HG03025 (cell line): ENCODE data around the gene OGFOD2.

Source experiments
- ATAC-seq: cut with Tn5 transposase; IDR thresholded peaks from one replicate; pipeline ENCODE4 v1.9.1; 2021; ENCODE audit warnings: mild to moderate bottlenecking, moderate library complexity; ENCODE audit not compliant: unreplicated experiment, low FRiP score

The OGFOD2 gene

DNA sequence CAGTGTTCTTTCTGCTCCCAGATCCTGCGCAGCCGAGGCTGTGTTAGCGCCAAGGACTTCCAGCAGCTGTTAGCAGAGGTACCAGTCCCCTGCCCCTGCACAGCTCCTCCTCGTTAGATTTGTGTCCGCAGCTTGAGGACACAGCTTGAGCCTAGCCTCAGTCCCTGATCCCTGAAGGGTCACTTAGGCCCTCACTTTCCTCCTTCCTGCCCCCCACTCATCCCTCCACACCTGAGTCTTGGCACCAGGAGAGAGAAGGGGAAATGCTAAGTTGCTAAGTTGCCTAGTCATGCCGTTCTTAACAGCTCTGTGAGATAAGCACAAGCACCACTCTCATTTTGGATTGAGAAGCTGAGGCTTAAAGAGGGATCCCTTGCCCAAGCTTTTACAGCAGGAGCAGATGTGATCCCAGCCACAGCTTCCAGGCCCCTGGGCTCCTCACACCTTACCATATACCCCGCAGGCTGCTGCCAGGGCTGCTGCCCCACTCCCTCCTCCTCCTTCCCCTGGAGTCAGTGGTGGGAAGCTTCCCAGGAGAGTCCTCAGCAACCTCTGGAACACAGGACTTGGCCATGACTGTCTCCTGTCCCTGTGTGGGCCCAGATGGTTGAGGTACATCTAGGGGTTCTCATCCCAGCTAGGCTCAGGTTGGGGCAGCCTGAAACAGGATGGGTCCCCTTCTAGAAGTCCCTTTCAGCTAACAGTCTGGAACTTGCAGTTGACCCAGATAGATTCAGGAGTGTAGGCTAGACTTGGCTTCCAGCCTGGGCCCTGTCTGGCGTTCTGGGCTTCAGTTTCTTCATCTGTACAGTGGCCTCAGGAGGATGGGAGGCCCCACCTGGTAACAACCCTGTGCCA lies 975 bp downstream of the OGFOD2 start:
- ATAC-seq, result no peak

DNA sequence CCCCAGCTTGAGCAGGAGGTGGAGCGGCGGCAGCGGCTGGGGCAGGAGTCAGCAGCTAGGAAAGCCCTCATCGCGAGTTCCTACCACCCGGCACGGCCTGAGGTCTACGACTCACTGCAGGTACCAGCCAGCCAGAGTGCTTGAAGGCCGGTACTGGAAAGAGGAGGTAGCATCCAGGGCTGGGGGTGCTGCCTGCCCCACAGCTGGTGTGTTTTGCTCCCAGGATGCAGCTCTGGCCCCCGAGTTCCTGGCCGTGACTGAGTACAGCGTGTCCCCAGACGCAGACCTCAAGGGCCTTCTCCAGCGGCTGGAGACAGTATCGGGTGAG lies 1.6 kb downstream of the OGFOD2 start:
- no peak for ATAC-seq

DNA sequence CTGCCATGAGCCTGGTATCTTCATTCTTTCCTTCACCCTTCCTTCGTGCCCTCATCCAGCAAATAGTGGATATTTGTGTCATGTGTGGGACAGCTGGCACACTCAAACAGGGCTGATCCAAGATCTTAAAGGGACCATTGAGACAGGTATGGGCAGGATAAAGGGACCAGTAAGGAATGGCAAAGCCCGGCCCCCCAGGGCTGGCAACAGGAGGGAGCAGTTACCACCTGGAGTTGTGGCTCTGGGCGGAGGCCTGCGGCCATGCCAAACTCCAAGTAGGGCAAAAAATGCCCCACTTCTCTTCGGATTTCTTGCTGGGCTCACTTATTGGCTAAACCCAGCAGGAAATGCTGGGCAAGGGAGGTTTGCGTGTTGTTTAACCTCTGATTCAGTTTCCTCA lies 2.1 kb downstream of the OGFOD2 start:
- no peak for ATAC-seq

DNA sequence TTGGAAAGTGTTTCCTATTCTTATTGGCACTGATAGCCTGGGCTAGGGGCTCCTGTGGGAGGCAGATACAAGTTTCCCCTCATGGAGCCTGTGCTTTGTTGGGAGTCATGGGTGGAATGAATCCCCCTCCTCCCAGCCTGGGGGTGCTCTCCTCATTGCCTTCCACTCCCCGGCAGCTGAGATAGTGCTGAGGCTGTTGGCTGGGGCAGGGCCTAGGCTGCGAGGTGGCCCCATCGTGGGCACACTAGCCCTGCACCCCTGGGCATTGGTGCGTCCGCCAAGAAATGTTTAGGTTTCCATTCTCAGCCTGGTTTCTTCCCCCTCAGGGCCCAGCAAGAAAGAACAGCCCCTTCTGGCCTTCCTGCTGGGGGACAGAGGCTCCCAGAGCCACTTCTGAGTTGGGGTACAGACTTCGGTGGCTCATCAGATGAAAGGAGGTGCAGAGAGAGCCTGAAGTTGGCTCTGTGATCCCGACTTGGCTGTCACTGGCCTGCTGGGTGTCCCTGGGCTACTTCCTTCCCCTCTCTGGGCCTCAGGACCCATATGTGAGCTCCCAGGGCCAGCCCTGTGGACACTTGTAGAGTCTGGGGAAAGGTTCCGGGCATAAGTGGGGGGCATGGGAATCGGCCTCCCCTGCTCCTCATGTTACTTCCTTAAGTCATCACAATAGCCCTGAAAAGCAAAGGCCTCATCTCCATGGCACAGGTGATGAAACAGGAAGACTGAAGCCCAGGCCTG lies 2.8 kb downstream of the OGFOD2 start:
- ATAC-seq, result no peak

DNA sequence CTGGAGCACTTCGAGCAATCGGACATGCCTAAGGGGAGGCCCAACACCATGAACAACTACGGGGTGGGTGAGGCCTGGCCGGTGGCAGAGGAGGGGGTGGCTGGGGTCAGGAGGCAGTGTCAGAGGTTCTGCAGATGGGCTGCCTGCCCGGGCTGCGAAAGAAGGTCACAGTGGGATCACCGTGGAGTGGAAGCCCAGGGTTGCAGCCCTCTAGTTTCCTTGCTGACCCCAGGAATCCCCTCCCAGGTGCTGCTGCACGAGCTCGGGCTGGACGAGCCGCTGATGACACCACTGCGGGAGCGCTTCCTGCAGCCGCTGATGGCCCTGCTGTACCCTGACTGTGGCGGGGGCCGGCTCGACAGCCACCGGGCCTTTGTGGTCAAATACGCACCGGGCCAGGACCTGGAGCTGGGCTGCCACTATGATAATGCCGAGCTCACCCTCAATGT lies 3.5 kb downstream of the OGFOD2 start:
- ATAC-seq, result no peak

DNA sequence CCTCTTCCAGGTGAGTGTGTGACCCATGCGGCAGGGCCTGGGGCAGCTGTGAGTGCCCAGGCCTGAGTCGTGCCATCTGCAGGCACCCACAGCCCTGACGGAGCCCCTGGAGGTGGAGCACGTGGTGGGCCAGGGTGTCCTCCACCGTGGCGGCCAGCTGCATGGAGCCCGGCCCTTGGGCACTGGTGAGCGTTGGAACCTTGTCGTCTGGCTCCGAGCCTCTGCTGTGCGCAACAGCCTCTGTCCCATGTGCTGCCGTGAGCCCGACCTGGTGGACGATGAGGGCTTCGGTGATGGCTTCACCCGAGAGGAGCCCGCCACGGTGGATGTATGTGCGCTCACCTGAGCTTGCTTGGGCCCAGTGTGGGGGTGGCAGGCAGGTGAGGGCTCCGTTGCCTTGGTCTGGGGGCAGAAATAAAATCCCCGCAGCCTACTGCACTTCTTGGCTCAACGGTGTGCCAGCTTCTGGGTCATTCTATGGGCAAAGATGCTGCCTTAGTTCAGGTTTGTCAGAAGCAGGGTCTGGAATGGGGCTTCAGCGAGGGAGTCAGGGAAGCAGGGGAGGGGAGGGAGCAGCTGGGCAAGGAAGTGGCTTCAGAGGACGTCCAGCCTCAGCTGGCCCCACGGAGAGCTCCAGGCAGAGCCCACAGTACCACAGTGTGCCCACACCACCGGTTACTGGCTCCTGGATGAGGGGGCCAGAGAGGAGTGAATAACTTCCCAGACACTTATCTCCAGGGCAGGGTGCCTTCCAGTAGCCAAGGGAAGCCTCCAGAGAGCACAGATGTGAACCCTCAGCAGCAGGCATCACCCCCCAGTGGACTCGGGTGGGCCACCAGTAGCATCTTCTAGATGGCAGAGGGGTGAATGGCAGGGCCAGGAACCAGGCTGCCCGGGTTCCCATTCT lies 4.2 kb downstream of the OGFOD2 start:
- ATAC-seq, result no peak

DNA sequence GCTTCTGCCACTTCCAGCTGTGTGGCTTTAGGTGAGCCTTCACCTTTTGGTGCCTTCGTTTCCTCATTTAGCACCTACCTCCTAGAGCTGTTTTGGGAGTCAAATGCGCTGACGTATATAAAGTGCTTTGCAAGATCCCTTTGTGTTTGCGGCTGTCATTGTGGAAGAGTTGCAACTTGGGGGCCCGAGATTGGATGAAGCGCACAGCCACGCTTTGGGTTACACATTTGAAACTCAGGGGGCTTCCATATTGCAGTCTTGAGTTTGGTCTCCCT lies 4.8 kb downstream of the OGFOD2 start:
- no peak for ATAC-seq

DNA sequence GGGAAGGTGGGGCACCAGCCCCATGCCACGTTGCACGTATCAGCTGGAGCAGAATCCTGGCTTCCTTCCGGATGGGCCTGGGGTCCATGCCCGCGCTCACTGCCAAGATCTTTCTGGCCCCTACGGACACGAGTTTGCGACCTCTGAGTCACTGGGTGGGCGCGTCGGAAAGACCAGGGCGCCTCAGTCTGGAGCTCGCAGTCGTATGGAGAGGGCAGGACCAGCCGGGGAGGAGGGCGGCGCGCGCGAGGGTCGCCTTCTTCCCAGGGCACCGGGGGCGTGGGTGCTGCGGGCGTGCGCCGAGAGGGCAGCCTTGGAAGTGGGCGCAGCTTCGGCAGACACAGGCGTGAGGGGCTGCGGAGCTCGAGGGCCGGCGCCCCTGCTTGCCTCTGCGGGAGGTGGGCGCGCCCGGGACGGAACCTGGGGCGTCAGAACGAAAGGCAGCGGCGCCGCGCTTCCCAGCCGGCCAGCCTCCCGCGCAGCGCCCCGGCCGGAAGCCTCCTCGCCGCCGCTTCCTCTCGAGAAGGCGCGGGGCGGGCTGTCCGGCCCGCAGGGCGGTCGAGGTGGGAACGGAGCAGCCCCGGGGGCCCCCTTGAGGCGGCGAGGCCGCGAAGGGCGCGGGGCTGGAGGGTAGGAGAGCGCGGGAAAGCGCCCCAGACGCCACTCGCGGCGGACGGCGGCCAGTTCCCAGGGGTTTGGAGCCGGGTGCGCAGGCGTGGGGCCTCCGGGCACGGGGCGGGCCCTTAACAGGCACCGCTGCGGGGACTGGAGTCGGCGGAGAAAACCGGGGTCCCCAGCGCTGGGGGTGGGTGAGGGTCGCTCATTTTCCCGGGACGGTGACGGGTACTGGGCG lies 5.4 kb downstream of the OGFOD2 start, which contains the start of gene ARL6IP4:
TSS of gene ARL6IP4 (plus strand) at position 499 of the 853 bp plus-strand sequence. CDS start 459 bp downstream, outside the sequence.
- ATAC-seq, result no peak

DNA sequence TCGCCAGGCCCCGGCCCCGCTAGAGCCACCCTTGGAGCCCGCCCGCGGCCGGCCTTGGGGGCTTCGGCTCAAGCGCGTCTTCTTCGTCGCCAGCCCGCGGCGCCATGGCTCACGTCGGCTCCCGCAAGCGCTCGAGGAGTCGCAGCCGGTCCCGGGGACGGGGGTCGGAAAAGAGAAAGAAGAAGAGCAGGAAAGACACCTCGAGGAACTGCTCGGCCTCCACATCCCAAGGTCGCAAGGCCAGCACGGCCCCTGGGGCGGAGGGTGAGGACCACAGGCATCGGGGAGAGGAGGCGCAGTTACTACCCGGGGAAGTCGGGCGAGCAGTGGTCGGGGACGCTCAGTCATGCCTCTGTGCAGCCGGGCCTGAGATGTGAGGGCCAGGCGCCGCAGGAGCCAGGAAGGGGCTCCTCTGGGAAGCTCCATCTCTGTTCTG lies 6.0 kb downstream of the OGFOD2 start:
- ATAC-seq, result no peak

DNA sequence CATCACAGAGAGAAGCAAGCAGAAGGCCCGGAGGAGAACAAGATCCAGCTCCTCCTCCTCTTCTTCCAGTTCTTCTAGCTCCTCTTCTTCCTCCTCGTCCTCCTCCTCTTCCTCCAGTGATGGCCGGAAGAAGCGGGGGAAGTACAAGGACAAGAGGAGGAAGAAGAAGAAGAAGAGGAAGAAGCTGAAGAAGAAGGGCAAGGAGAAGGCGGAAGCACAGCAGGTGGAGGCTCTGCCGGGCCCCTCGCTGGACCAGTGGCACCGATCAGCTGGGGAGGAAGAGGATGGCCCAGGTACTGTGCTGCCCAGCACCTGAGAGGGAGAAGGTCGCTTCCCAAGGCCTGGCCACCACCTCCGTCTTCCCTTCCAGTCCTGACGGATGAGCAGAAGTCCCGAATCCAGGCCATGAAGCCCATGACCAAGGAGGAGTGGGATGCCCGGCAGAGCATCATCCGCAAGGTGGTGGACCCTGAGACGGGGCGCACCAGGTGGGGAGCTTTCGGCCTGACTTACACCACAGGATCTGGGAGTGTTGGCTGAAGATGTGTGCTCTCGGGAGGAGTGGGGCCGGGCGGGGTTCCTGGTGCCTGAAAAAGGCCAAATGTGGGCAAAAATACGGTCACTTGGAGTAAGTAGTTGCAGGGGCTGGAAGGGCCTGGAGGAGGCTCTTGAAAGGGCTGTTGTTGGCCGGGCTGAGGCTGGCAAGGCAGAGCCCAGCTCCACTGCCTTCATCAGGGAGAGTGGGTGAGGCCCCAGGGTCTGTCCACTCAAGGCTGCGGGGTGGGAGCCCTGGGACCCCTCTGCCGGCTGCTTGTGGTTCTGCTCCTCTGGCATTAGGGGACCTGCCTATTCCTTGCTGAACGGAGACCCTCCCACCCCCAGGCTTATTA lies 6.8 kb downstream of the OGFOD2 start:
- no peak for ATAC-seq

DNA sequence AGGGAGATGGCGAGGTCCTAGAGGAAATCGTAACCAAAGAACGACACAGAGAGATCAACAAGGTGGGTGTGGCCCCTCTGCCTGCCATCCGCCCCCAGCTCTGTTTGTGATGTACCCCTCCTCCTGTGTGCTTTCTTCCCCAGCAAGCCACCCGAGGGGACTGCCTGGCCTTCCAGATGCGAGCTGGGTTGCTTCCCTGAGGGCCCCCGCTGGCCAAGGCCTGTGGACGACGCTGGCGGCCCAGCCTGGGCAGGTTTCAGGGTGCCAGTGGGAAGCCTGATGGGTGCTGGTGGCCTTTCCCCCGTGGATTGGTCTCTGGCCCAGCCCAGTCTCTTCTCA lies 7.4 kb downstream of the OGFOD2 start:
- no peak for ATAC-seq

DNA sequence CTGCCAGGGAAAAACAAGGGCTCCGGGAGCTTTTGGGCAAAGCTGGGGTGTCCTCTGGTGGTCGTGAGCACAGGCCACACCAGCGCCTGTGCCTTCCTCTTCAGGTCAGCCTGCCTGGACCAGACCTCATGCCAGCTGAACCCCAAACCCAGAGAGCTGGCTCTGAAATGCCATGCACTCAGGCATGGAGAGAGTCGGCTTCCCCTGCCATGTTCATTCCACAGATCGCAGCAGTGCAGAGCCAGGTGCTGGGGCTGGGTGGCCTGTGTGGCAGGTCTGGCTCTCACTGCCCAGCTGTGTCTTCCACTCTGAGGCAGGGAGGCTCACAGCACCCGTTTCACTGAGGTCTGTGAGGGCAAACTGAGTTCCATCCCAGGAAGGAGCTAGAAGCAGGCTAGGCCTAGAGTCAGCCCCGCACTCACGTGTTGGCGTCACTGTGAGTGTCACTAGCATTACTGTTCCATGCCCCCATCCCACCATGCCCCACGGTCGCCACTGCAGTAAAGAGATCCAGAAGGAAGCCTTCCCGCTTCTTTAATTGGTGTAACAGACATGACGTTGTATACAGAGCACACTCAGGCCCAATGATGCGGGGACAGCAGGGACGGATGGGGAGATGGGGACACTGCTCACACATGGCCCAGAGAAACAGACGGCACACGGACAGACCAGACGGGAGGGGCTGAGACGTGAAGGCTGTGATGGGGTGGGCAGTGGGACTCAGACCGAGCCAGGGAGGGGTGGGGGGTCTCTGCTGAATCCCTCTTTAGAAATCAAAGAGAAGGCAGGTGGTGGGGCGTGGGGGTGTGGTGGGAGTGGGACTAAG lies 8.1 kb downstream of the OGFOD2 start:
- no peak for ATAC-seq

DNA sequence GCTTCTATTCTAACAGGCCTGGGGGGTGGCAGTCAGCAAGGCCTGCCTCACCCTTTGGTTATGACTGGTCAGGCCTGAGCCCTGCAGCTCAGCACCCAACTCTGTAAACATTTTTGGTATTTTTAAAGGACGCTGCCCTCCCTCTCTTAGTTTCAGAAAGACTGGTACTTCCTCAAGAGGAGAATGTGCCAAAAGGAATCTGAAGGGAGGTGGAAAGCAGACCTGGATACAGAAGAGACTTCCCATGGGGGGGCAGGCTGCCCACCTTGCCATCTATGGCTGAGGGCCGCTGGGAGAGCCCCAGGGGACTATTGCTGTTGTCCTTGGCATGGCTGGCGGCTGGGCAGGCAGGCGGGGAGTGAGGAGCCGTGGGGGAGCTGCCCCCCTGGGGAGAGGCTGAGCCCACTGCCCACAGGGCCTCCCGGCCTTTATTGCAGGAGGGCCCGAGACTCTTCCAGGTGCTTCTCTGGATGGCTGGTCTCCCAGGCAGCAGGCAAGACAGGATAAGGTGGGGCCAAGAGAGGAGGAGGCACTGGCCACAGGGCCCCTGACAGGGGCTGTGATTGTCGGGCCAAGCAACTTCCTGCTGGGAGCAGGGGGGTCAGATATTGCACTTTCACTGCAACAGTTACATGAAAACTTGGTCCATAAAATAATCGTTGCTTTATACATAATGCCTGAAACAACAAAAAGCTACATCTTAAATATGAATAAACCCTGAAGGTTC lies 8.9 kb downstream of the OGFOD2 start:
- ATAC-seq, result no peak

DNA sequence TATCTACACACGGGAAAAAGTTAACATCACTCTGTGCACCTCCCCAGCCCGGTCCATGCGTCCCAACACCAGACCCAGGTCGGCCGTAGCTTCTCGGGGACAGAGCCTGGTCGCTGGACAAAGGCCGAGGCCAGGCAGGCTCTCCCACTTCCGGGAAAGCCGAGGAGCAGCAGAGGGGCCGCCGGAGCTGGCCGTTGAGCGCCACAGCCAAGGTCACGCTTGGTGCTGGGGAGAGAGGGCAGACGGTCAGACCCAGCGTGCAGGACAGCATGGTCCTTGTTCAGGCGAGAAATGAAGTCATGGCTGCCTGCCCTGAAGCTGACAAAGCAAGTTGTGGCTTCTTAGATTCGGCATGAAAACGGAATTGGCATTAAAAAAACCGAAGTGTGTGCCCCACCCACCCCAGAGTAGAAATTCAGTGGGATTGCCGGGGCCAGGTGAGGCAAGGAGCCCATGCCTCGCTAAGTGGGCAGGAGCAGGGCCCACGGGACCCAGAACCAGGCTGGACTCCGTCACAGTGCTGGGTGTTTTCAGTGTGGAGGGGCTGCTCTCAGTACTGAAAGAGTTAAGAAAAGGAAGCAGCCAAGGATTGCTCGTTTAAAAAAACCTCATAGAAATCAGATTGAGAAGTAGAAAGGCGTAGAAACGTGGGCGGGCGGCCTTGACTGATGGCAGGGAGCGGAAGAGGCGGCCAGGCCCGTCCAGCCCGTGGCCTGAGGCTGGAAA lies 9.7 kb downstream of the OGFOD2 start:
- ATAC-seq, result no peak

DNA sequence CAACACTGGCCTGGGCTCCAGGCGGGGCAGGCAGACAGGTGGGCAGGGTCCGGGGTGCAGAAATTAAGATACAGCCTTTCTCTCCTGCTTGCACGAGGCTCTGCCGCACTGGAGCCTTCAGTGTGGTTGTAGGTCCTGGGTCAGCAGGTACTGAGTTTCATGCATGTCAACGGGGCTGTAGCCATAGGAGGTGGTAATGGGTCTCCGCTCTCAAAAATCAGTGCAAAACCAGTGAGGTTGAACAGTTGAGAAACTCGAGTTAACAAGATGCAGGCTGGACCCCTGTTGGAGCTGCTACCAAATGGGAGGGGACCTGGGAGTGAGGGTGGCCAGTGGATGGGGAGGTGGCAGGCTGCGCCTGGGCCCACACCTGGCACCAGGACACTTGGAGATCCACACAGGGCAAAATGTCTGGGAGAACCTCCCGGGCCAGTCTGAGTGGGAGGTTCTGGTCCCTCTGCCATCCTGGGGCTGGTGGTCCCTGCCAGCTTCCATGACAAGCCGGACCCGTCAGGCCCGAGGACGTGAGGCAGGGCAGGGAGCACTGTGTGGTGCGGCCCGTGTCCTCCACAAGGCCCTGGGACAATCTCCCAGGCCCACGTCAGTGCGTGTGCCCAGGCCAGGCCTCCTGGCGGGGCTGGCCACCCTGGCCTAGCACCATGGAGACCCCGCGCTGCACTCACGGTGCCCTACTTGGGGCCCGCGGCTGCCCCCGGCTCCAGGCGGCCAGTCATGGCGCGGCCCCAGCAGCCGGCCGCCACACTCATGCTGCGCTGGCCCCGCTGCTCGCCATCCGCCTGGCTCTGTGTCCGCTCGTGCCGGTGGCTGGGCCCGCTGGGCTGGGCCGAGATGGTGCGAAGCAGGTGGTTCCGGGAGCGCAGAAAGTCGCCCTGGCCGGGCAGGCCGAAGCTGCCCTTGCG lies 10.6 kb downstream of the OGFOD2 start:
- ATAC-seq, result no peak

DNA sequence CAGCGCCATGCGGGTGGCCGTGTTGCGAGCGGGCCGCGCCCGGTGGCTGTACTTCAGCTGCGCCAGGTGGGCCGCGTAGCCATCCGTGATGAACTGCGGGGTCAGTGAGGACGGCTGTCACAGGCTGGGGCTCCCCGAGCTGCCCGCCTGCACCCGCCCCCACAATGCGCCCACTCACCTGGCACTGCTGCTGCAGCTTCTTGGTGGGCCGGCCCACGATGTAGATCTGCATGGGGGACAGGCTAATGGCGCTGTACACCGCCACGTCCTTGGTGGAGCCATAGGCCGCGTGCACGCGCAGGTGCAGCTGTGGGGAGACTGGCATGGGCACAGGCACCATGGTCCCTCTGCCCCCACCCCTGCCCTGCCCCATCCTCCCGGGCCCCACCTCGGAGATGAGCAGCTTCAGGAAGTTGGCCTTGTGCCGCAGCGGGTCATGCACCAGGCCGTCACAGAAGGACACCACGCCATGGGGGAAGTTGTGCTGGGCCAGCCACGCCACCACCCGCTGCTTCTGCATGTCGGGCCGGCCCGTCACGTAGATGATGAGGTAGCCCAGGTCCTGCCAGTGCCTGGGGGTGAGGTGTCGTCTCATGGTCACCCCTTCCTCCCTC lies 11.3 kb downstream of the OGFOD2 start:
- ATAC-seq, result no peak
